GM18507 (cell line): Measurements from ENCODE around the gene GP9.

ENCODE experiments used
- DNase-seq: peaks from one replicate; pipeline ENCODE4 v3.0.0; 2011; ENCODE audit warnings: low read depth; ENCODE audit not compliant: insufficient read length; ENCODE audit errors: extremely low spot score
- FAIRE-seq: peaks from 2 replicates; lab custom pipeline; 2011; peaks lifted over from hg19 to GRCh38; lab: Jason Lieb, UNC

GP9 gene

GRCh38 chr3:129060276-129061022 is at the start of gene GP9:
Gene GP9 (plus strand): TSS chr3:129060779. CDS start chr3:129061740, 961 bp downstream.
- DNase-seq (no peak), FAIRE-seq (no peak)

GRCh38 chr3:129013491-129013891 is 47.1 kb upstream of the GP9 start:
- DNase-seq (no peak), FAIRE-seq (no peak)

GRCh38 chr3:129014148-129014547 is 46.4 kb upstream of the GP9 start:
- DNase-seq: no peak
- FAIRE-seq: no peak

- DNase-seq (no peak), FAIRE-seq (no peak)
Measured at GRCh38 chr3:129014793-129015345, 45.7 kb upstream of the GP9 start.

- DNase-seq: no peak
- FAIRE-seq: no peak
Measured at GRCh38 chr3:129015388-129016105, 45.0 kb upstream of the GP9 start.

GRCh38 chr3:129016356-129016719 is 44.2 kb upstream of the GP9 start:
- no peak for DNase-seq

GRCh38 chr3:129016720-129017483 is 43.7 kb upstream of the GP9 start:
- DNase-seq (peak; percentile 56), FAIRE-seq (peak; percentile 82)

More at GRCh38 chr3:129016356-129016719, 44.2 kb upstream of the GP9 start:
- FAIRE-seq: peak; percentile 60

- no peak for FAIRE-seq
- no peak for DNase-seq
Measured at GRCh38 chr3:129017484-129017899, 43.1 kb upstream of the GP9 start.

GRCh38 chr3:129018271-129018670 is 42.3 kb upstream of the GP9 start:
- DNase-seq: no peak
- FAIRE-seq: no peak

GRCh38 chr3:129018751-129019150 is 41.8 kb upstream of the GP9 start:
- no peak for FAIRE-seq
- no peak for DNase-seq

GRCh38 chr3:129019266-129019665 is 41.3 kb upstream of the GP9 start:
- FAIRE-seq (no peak), DNase-seq (no peak)

GRCh38 chr3:129020691-129021090 is 39.9 kb upstream of the GP9 start:
- DNase-seq (no peak), FAIRE-seq (no peak)

- no peak for FAIRE-seq
- DNase-seq: no peak
Measured at GRCh38 chr3:129021140-129021551, 39.4 kb upstream of the GP9 start.

- DNase-seq: no peak
Measured at GRCh38 chr3:129022114-129023007, 38.2 kb upstream of the GP9 start.

GRCh38 chr3:129023008-129023358 is 37.6 kb upstream of the GP9 start:
- DNase-seq (no peak), FAIRE-seq (no peak)

More at GRCh38 chr3:129022114-129023007, 38.2 kb upstream of the GP9 start:
- no peak for FAIRE-seq

- DNase-seq: no peak
- FAIRE-seq: no peak
Measured at GRCh38 chr3:129023909-129024308, 36.7 kb upstream of the GP9 start.

GRCh38 chr3:129025108-129025507 is 35.5 kb upstream of the GP9 start:
- no peak for DNase-seq
- no peak for FAIRE-seq

GRCh38 chr3:129025691-129026435 is 34.7 kb upstream of the GP9 start:
- DNase-seq (no peak), FAIRE-seq (no peak)
